Neural progenitor cell (in vitro differentiated cells): ENCODE measurements around the gene SLC22A16.

Source experiments
- EZH2 ChIP-seq: fragments of 200-600 bp; sonication (generic); IDR thresholded peaks from 2 replicates; pipeline ENCODE4 v1.6.1; 2017; ENCODE audit warnings: antibody characterized with exemption, mild to moderate bottlenecking, moderate library complexity
- EZH2phosphoT487 ChIP-seq: fragments of 200-600 bp; sonication (generic); IDR thresholded peaks from 2 replicates; pipeline ENCODE4 v1.6.1; 2017; ENCODE audit warnings: antibody characterized with exemption
- TF ChIP-seq, protein P1 (sequence below): fragments of 200-600 bp; sonication (generic); IDR thresholded peaks from 2 replicates; pipeline ENCODE4 v1.5.1; 2017; ENCODE audit warnings: antibody characterized with exemption, mild to moderate bottlenecking

DNA sequence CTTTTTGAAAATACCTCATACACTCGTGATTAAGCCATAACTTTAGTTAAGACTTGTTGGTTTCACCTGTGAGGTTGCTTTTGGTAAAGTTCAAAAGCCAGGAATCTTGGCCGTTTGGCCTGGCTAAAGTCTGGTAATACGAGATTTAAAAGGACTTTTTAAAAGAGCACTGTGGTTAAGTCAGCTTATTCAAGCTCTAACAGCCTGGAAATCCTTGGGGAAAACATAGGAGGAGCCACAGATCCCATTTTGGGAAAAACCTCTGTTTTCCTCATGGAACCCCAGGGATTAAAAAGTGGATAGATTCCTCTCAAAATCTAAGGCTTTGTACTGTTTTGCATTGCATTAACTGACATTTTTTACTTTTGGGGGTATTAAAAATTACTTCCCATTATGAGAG lies 13.7 kb upstream of the SLC22A16 start:
- TF ChIP-seq EZH2 (no peak), EZH2phosphoT487 (no peak)
- TF ChIP-seq, protein P1, sequence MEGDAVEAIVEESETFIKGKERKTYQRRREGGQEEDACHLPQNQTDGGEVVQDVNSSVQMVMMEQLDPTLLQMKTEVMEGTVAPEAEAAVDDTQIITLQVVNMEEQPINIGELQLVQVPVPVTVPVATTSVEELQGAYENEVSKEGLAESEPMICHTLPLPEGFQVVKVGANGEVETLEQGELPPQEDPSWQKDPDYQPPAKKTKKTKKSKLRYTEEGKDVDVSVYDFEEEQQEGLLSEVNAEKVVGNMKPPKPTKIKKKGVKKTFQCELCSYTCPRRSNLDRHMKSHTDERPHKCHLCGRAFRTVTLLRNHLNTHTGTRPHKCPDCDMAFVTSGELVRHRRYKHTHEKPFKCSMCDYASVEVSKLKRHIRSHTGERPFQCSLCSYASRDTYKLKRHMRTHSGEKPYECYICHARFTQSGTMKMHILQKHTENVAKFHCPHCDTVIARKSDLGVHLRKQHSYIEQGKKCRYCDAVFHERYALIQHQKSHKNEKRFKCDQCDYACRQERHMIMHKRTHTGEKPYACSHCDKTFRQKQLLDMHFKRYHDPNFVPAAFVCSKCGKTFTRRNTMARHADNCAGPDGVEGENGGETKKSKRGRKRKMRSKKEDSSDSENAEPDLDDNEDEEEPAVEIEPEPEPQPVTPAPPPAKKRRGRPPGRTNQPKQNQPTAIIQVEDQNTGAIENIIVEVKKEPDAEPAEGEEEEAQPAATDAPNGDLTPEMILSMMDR, result no peak
